Measurements from ENCODE around the gene CEP152.

GRCh38 chr15:48723969-48724368 is 86.9 kb downstream of the CEP152 start:
- no peak for TF ChIP-seq POLR2A (IDR thresholded peaks at IDR 0.05)
- TF ChIP-seq, protein P1, sequence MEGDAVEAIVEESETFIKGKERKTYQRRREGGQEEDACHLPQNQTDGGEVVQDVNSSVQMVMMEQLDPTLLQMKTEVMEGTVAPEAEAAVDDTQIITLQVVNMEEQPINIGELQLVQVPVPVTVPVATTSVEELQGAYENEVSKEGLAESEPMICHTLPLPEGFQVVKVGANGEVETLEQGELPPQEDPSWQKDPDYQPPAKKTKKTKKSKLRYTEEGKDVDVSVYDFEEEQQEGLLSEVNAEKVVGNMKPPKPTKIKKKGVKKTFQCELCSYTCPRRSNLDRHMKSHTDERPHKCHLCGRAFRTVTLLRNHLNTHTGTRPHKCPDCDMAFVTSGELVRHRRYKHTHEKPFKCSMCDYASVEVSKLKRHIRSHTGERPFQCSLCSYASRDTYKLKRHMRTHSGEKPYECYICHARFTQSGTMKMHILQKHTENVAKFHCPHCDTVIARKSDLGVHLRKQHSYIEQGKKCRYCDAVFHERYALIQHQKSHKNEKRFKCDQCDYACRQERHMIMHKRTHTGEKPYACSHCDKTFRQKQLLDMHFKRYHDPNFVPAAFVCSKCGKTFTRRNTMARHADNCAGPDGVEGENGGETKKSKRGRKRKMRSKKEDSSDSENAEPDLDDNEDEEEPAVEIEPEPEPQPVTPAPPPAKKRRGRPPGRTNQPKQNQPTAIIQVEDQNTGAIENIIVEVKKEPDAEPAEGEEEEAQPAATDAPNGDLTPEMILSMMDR (IDR thresholded peaks at IDR 0.05), result no peak

Measured in suprapubic skin (tissue), 3 donors.